HG03460 (cell line): ENCODE measurements around the gene DHRS13.
"Not testable (repeated sequence)": the region's sequence is repeated elsewhere in the genome, so short reads cannot be mapped to it uniquely, and the experiment has no call there.

Experiments used
- ATAC-seq: cut with Tn5 transposase; IDR thresholded peaks from one replicate; pipeline ENCODE4 v1.9.1; 2021; ENCODE audit not compliant: unreplicated experiment

DHRS13 gene

DNA sequence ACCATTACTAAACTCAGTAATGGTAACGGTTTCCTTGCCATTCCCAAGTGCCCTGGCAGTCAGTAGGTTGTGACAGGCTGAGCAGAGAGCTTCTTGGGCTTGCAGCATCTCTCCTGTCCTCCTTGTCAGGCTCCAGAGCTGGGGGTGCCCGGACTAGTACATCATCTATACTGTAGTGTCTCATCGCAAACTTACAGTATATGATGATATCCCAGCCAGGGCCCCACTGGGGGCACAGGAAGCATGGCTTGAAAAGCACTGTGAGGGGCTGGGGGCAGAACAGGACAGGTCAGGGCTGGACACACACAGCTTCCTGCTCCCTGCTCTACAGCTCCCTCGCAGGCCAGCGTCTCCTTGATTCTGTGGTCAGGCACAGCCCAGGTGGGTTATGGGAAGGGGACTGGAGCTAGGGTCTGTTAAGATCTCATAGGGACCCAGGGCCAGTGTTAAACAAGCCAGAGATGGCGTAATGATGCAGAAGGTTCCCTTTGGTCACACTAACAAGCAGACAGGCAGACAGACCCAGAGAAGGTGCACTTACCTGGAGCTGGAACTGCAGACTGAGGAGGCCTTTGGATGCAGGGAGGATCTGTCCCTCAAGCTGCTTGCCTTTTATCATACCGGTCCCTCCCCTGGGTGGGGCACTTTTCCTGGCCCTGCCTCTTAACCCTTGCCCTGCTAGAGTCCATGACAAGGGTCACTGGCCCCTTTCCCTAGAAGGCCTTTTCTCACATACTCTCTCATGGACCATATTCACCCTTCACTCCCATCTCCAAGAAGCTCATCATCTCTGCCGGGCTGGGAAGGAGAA, 41.3 kb downstream of the DHRS13 start:
- ATAC-seq = no peak

DNA sequence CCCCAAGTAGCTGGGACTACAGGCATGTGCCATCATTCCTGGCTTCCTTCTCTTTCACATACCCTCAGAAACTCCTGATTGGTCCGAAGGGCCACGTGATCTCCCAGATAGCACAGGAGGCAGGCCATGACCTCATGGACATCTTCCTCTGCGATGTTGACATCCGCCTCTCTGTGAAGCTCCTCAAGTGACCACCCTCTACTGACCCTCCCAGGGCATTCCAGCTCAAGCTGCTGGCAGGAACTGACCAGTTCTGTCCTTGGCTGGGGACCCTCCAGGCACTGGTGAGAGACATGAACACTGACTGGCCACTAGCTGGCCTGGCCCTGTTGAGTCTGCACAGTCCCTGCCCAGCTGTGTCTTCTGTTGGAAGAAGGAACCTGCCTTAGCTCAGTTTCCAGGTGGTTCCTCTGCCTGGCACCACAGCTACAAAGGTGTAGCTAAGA, 42.5 kb downstream of the DHRS13 start:
- ATAC-seq = no peak

- ATAC-seq = no peak
Observed at GRCh38 chr17:28858801-28859355, 44.0 kb downstream of the DHRS13 start.

DNA sequence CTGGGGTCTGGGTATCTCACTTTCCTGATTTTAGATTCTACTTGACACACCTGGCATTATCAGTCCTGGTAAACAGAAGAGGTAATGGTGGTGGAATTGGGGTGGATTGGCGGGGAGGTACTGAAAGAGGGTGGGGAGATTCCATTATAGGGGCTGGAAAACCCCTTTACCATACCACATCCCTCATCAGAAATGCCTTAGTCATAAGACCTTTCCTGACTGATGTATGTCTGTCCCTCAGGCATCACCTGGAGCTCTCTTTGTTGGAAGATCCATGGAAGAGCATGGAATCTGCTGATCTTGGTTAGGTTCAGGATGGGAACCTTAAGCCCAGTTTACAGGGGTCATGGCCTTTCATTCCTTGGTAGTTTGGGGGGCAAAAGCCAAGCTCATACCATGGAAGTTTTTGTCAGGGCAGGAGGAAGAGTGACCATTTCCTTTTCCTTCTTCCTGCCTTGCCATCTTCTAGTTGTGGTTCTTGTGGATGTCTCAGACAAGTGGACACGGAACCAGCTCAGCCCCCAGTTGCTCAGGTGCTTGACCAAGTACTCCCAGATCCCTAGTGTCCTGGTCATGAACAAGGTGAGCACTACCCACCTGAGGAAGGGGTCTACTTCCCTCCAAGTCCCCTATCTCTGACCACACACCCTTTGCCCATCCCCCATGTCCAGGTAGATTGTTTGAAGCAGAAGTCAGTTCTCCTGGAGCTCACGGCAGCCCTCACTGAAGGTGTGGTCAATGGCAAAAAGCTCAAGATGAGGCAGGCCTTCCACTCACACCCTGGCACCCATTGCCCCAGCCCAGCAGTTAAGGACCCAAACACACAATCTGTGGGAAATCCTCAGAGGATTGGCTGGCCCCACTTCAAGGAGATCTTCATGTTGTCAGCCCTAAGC, 44.7 kb downstream of the DHRS13 start:
- ATAC-seq = no peak

GRCh38 chr17:28856028-28856574, 46.8 kb downstream of the DHRS13 start:
- no peak for ATAC-seq

GRCh38 chr17:28855336-28855679, 47.6 kb downstream of the DHRS13 start:
- ATAC-seq = no peak

- ATAC-seq = peak; percentile 89
Observed at GRCh38 chr17:28854457-28855335, 48.2 kb downstream of the DHRS13 start, which contains the start of gene ERAL1. Gene ERAL1, plus strand, starts transcription at chr17:28855016. Its CDS starts 19 bp downstream, at chr17:28855035.

DNA sequence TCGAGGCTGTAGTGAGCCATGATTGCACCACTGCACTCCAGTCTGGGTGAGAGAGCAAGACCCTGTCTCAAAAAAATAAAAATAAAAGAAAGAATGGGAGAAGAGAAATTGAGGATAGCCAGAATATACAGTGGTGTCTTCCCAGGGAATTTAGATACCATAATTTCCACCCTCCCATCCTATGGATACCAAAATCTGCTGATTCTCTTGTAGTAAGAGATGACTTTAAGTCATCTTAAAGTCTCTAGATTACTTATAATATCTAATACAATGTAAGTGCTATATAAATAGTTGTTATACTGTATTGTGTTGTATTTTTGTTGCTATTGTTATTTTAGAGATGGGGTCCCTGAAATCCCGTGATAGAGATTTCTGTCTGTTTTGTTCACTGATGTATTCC, 49.6 kb downstream of the DHRS13 start:
- ATAC-seq = no peak

DNA sequence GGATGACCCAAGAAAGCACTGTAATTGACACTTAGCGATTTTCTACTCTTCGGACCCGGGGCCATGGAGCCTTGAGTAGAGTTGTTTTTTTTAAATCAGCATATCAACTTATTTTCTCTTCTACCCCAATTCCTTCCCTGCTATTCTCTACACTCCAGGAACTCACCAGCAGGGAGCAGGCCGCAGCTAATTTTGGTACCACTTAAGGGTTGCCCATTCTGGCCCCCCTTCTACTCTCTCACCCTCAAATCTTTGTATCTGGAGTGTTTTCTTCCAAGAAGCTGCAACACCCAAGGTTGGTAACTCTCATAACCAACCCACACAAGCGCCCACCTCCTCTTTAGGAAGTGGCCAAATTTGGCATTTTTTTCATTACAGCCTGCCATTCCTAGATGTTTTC, 53.6 kb downstream of the DHRS13 start:
- ATAC-seq = no peak

- not testable (repeated sequence) for ATAC-seq
Observed at GRCh38 chr17:28848667-28849066, 54.2 kb downstream of the DHRS13 start.
